ENCODE results near the gene ZNF709. TPM values are rescaled to one million over a fixed set of nuclear protein-coding genes. Genes with fewer than 3 reads are reported as not detected.
"Not testable (repeated sequence)": the region's sequence is repeated elsewhere in the genome, so short reads cannot be mapped to it uniquely, and the experiment has no call there.

ZNF709 gene
- total RNA-seq, 2 experiments from 2014 or later, result 1.7 to 2.2 TPM

DNA sequence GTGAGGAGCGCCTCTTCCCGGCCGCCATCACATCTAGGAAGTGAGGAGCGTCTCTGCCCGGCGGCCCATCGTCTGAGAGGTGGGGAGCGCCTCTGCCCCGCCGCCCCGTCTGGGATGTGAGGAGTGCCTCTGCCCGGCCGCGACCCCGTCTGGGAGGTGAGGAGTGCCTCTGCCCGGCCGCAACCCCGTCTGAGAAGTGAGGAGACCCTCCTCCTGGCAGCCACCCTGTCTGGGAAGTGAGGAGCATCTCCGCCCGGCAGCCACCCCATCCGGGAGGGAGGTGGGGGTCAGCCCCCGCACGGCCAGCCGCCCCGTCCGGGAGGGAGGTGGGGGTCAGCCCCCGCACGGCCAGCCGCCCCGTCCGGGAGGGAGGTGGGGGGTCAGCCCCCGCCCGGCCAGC, 17.0 kb downstream of the ZNF709 start:
- CTCF ChIA-PET, POLR2A ChIA-PET: not testable (repeated sequence)

- ChIA-PET CTCF (interaction anchor here (0.7 kb wide), 1 partner anchor 35 kb away, joined by 3 read pairs; no protein-coding TSS in a partner anchor), POLR2A (no interaction called here)
Measured at GRCh38 chr19:12465211-12465610, 19.4 kb downstream of the ZNF709 start.

- CTCF ChIA-PET, result no interaction called here
Measured at GRCh38 chr19:12464769-12465168, 19.8 kb downstream of the ZNF709 start.

GRCh38 chr19:12464139-12464538, 20.5 kb downstream of the ZNF709 start:
- CTCF ChIA-PET, POLR2A ChIA-PET: not testable (repeated sequence)

More at GRCh38 chr19:12464769-12465168, 19.8 kb downstream of the ZNF709 start:
- POLR2A ChIA-PET, result no interaction called here

DNA sequence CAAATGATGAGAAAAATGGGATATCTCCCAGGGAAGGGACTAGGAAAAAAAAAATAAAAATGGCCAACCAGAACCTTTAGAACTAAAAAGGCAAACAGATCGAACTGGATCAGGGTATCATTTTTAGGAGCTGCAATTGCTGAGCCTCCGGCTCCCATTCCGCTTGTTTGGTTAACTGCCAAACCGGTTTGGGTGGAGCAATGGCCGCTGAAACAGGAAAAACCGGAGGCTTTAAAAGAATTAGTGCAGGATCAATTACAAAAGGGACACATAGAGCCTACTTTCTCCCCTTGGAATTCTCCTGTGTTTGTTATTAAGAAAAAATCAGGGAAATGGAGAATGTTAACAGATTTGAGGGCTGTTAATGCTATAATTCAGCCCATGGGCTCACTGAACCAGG, 31.1 kb downstream of the ZNF709 start:
- ChIA-PET POLR2A (no interaction called here), CTCF (interaction anchor here (0.6 kb wide), 1 partner anchor 159 kb away, joined by 4 read pairs; no protein-coding TSS in a partner anchor)

DNA sequence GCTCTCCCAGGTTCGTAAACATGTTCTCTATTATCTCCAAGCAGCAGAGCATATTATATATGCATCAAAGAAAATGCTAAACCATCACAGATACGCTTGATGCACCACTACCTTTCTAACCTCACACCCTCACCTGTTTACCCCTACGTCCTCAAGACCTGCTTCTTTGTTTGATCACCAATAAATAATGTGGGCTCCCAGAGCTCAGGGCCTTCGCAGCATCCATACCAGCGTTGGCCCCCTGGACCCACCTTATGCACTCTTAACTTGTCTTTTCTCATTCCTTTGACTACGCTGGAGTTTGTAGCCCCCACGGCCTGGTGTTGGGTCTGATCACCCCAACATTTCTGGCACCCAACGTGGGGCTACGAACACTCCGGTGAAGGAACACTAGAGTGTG, 33.8 kb downstream of the ZNF709 start:
- POLR2A ChIA-PET, result interaction anchor here (0.6 kb wide), 1 partner anchor 30 kb away, joined by 8 read pairs; no protein-coding TSS in a partner anchor
- CTCF ChIA-PET, result no interaction called here

- CTCF ChIA-PET, result no interaction called here
- POLR2A ChIA-PET, result no interaction called here
Measured at GRCh38 chr19:12448808-12449207, 35.8 kb downstream of the ZNF709 start.

DNA sequence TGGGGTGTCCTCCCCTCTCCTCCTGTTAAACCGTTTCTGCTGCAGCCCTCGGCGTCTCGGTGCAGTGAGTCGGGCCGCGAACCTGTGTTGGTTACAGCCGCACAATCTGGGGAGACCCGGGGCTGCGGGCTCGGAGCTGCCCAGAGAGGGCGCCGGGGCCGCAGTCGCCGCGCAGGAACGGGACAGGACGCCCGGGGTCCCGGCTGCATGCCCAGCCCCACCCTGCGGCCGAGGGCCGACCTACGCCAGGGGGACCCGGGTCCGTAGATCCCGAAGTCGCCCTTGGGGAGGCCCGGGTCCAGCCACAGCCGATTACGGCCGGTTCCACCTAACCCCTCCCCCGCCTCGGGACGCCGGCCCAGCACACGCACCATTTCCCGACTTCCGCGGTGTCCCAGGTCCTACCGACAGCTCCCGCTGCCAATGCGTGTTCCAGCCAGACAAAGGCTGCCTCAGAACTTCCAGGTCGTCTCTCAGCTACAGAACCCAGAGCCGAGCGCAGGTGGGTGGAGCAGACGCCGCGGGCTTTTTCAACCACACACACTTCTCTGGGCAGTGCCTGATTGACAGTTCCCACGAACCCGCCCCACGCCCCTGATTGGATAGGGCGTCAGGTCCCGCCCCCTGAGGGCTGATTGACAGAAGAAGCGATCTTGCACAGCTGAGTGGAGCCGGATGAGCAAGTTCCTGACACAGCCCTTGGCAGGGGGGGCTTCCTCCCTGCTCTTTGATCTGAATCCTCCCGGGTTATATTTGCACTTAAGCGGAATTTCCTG, 43.9 kb downstream of the ZNF709 start, which contains the start of gene ZNF443:
Gene ZNF443, minus strand, starts transcription at position 481 of the 776 bp plus-strand sequence. Its CDS starts 107 bp downstream, at position 374.
- ChIA-PET POLR2A (interaction anchor here (0.6 to 1.2 kb wide), 3 partner anchors 54 to 170 kb away, joined by 3 to 4 read pairs (median 4); partner anchors contain the start of genes ZNF490, ZNF563 and ZNF791), CTCF (interaction anchor here (0.7 to 0.8 kb wide), 2 partner anchors 109 to 447 kb away, joined by 3 read pairs; no protein-coding TSS in a partner anchor)

DNA sequence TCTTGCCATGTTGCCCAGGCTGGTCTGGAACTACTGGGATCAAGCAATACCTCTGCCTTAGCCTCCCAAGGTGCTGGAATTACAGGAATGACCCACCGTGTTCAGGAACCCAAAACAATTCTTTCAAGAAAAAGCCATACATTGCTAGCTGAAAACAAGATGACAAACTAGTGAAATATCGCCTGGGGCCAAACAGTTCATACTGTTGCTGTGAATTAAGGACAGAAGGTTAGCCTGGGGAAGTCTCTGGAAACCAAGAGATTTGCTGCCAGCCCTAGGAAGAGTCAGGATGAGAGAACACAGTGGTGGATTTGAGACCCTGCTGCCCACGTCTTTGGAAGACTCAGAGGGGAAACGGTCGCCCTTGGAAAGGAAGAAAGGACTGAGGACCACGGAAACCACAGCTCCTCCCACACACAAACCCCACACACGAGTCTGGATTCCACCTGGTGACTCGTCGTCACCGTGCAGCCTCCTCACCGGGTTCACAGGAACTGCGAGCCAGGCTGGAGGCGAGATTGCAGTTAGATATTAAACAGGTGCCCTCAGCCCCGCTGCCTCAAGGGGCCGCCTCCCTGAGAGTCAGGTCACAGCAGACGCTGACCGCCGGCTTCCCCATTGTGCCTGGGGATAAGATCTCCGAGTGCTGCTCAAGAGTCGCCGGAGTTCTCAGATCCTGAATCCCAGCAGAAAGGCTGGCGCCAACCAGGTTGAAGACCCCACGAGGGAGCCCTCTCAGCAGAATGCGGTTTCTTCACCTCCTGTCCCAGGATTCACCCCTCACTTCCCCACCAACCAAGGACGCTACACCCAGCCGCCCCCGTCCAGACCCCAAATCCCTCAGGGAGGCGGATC, 44.7 kb downstream of the ZNF709 start:
- CTCF ChIA-PET, result not testable (repeated sequence)
- POLR2A ChIA-PET, result interaction anchor here (1.2 kb wide), 1 partner anchor 107 kb away, joined by 4 read pairs; the partner anchor contains the start of gene ZNF563

- POLR2A ChIA-PET, CTCF ChIA-PET: not testable (repeated sequence)
Measured at GRCh38 chr19:12430726-12431299, 53.8 kb downstream of the ZNF709 start.

DNA sequence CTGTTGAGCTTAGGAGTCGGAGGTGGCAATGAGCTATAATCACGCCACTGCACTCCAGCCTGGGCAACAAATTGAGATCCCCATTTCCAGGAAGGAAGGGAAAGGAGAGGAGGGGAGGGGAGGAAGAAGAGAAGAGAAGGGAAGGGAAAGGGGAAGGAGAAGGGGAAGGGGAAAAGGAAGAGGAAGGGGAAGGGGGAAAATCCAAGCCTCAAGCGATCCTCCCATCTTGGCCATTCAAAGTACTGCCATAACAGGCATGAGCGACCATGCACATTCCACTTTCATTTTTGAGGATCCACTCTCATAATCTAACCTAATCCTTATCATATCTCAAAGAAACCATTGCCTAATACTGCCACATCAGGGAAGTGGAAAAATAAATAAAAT, 58.7 kb downstream of the ZNF709 start:
- ChIA-PET POLR2A (interaction anchor here (0.6 kb wide), 1 partner anchor 916 kb away, joined by 3 read pairs; no protein-coding TSS in a partner anchor), CTCF (no interaction called here)

DNA sequence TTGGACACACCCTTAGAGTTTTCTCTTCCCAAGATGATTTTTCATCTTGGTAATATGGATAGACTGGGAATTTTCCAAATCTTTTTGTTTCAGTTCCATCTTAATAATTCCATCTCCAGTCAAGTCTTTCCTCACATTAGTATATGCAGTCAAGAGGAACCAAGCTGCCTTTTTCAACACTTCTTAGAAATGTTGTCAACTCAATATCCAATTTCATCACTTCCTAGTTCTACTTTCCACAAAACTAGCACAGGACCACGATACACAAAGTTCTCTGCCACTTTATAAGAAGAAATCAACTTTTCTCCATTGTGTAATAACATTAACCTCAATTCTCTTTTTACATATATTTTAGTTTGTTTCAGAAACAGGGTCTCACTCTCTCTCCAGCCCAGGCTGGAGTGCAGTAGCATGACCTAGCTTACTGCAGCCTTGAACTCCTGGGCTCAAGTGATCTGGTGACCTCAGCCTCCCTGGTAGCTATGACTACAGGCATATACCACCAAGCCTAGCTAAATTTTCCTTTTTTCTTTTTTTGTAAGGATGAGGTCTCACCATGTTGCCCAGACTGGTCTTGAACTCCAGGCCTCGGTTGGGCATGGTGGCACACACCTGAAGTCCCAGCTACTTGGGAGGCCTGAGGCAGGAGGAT, 59.3 kb downstream of the ZNF709 start:
- ChIA-PET POLR2A (no interaction called here), CTCF (no interaction called here)

GRCh38 chr19:12417273-12417672, 67.3 kb downstream of the ZNF709 start:
- CTCF ChIA-PET, POLR2A ChIA-PET: not testable (repeated sequence)

DNA sequence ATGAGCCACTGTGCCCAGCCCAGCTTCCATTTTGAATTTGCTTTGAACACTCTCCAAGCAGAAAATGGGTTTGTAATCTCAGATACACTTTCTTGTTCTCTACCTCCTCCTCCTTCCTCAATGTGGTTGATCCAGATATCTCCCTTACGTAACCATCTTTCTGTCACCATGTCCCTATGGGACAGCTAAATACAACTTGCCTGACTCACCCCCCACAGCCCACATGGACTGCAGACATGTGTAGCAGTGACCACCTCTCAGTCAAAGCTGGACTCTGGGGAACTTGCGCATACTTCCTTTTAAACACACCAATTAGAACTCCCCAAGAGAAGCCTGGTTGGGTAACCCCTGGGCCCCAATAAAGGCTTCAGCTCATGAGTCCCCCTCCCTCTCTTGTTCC, 72.7 kb downstream of the ZNF709 start:
- ChIA-PET POLR2A (no interaction called here), CTCF (no interaction called here)

Other genes with a start within 250 kb of the ZNF709 start
- 1 to 10 TPM; 6.4 to 6.9 TPM for gene ZNF44, start 189.9 kb downstream of the ZNF709 start, total RNA-seq
- 1 to 10 TPM; 3.2 to 3.5 TPM for gene ZNF563, start 151.2 kb downstream of the ZNF709 start, total RNA-seq
- gene ZNF442, start 119.1 kb downstream of the ZNF709 start, total RNA-seq, result 1 to 10 TPM; 1.5 to 2.5 TPM
- 1 to 10 TPM; 2.8 to 3.8 TPM for gene ZNF799, start 83.5 kb downstream of the ZNF709 start, total RNA-seq
- 1 to 10 TPM; 3.2 to 3.7 TPM for gene ZNF443, start 43.8 kb downstream of the ZNF709 start, total RNA-seq
- 1 to 10 TPM; 6.3 to 6.9 TPM for gene ZNF564, start 66.7 kb upstream of the ZNF709 start, total RNA-seq
- 1 to 10 TPM; 7.1 to 8.1 TPM for gene ZNF490, start 126.0 kb upstream of the ZNF709 start, total RNA-seq
- 10 to 100 TPM; 21.0 to 27.3 TPM for gene ZNF791, start 126.1 kb upstream of the ZNF709 start, total RNA-seq
- gene MAN2B1, start 181.9 kb upstream of the ZNF709 start, total RNA-seq, result 10 to 100 TPM; 96.6 to 98.2 TPM
- 10 to 100 TPM; 22.4 to 23.7 TPM for gene WDR83, start 182.0 kb upstream of the ZNF709 start, total RNA-seq
- gene DHPS, start 197.1 kb upstream of the ZNF709 start, total RNA-seq, result 100 to 1,000 TPM; 100 to 106 TPM
- not detected for gene GNG14, start 203.2 kb upstream of the ZNF709 start, total RNA-seq
- gene FBXW9, start 211.8 kb upstream of the ZNF709 start, total RNA-seq, result 10 to 100 TPM; 10.2 to 10.5 TPM
- 100 to 1,000 TPM; 145 to 148 TPM for gene TNPO2, start 239.1 kb upstream of the ZNF709 start, total RNA-seq
- 100 to 1,000 TPM; 225 to 233 TPM for gene TRIR, start 249.9 kb upstream of the ZNF709 start, total RNA-seq

All from activated CD8-positive, alpha-beta memory T cell treated with anti-CD3 and anti-CD28 coated beads for 36 hours (primary cell).